ENCODE measurements around the gene MNDA.

MNDA gene

DNA sequence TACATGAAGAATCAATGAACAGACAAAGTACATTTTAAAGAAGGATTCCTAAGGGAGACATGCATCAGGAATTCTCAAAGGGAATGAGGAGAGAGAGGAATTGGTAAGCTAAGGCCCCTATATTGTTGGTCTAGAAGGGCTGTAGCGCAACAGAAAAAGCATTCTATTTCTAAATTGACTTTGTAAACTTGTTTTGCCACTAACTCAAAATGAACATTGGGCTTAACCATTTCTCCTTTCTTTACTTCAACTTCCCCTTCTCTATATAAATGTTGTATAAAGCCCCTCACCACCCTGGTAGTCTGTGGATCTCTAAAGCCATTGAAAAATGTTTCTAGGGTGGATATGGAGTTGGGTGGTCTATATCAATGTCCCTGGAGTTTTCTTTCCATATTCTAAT is 29.8 kb upstream of the MNDA start:
- in situ Hi-C loops (cut with MboI; ENCODE audit: low pct_unique_long_range_greater_than_20kb, low sequenced_read_pairs, unreplicated experiment): no loop called here
- no peak for TF ChIP-seq CTCF (IDR thresholded peaks at IDR 0.05; ENCODE audit: extremely low read depth, insufficient read depth, missing control alignments)
- no peak for DNase-seq (ENCODE audit: low spot score)

GRCh38 chr1:158803678-158804077 is 27.5 kb upstream of the MNDA start:
- TF ChIP-seq CTCF (IDR thresholded peaks at IDR 0.05; ENCODE audit: extremely low read depth, insufficient read depth, missing control alignments): no peak
- in situ Hi-C loops (cut with MboI; ENCODE audit: low pct_unique_long_range_greater_than_20kb, low sequenced_read_pairs, unreplicated experiment): no loop called here
- DNase-seq (ENCODE audit: low spot score): no peak

GRCh38 chr1:158806916-158807536 is 24.1 kb upstream of the MNDA start:
- in situ Hi-C loops (cut with MboI; ENCODE audit: low pct_unique_long_range_greater_than_20kb, low sequenced_read_pairs, unreplicated experiment): no loop called here
- no peak for TF ChIP-seq CTCF (IDR thresholded peaks at IDR 0.05; ENCODE audit: extremely low read depth, insufficient read depth, missing control alignments)
- DNase-seq (ENCODE audit: low spot score): no peak

DNA sequence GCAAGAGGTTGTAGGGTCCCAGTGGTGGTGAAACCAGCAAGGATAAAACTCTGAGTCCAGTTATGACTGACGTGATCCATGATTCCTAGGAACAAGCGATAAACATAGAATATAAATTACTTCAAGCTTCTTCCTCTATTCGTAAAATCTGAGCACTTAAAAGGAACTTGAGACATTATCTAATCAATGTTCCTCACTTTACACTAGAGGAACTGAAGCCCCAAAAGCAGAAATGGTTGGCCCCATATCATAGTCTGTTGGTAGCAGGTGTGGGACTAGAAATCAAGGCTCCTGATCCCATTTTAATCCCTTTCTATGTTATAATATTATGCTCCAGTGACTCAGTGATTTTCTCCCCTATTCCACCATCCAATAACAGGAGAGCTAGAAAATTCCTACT is 21.9 kb upstream of the MNDA start:
- no peak for DNase-seq (ENCODE audit: low spot score)
- TF ChIP-seq CTCF (IDR thresholded peaks at IDR 0.05; ENCODE audit: extremely low read depth, insufficient read depth, missing control alignments): no peak
- in situ Hi-C loops (cut with MboI; ENCODE audit: low pct_unique_long_range_greater_than_20kb, low sequenced_read_pairs, unreplicated experiment): no loop called here

DNA sequence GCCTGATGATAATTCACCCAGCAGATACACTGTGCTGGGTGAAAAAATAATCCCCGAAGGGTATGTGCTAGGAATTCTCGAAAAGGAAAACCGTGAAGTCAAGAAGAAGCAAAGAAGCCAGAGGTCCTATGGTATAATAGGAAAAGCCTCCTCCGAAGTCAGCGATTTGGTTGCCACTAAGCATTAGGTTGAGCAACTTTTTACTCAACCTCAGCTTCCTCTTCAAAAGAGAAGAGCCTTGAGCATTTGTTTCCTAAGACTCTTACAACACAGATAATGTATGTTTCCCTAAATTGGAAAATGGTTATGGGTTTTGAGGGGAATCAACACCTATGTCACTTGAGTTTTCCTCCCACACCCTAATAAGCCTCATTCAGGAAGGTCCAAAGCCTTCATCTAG is 21.3 kb upstream of the MNDA start:
- in situ Hi-C loops (cut with MboI; ENCODE audit: low pct_unique_long_range_greater_than_20kb, low sequenced_read_pairs, unreplicated experiment): no loop called here
- no peak for TF ChIP-seq CTCF (IDR thresholded peaks at IDR 0.05; ENCODE audit: extremely low read depth, insufficient read depth, missing control alignments)
- no peak for DNase-seq (ENCODE audit: low spot score)

DNA sequence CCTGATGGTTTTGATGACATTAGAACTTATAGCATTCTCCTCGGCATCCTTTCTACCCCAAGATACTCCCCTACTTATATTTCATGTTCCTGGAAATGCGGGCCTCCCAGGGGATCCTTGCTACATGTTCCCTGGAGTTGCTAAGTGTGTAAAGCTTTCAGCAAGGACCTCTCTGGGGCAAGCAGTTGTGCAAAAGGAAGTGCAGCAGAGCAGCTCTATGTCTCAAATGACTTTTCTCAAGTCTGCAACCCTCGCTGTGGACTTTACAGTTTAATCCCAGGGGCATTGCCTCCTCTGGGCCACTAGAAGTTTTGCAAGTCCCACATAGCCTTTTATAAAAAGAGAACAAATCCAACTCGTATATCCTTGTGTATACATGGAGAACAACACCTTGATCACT is 20.8 kb upstream of the MNDA start:
- in situ Hi-C loops (cut with MboI; ENCODE audit: low pct_unique_long_range_greater_than_20kb, low sequenced_read_pairs, unreplicated experiment): no loop called here
- TF ChIP-seq CTCF (IDR thresholded peaks at IDR 0.05; ENCODE audit: extremely low read depth, insufficient read depth, missing control alignments): no peak
- no peak for DNase-seq (ENCODE audit: low spot score)

GRCh38 chr1:158812336-158812735 is 18.8 kb upstream of the MNDA start:
- in situ Hi-C loops (cut with MboI; ENCODE audit: low pct_unique_long_range_greater_than_20kb, low sequenced_read_pairs, unreplicated experiment): no loop called here
- DNase-seq (ENCODE audit: low spot score): no peak

More at GRCh38 chr1:158812336-158812735, 18.8 kb upstream of the MNDA start:
- TF ChIP-seq CTCF (IDR thresholded peaks at IDR 0.05; ENCODE audit: extremely low read depth, insufficient read depth, missing control alignments): no peak
